IMR-90 (cell line): Measurements from ENCODE around the gene ARSJ. TPM values are rescaled to one million over a fixed set of nuclear protein-coding genes. Genes with fewer than 3 reads are reported as not detected.

Experiments
- ATAC-seq: fragments of 200-7000 bp; cut with Tn5 transposase; 2 replicates; pipeline ENCODE4 v1.9.1; 2020; ENCODE audit warnings: low read depth, mild to moderate bottlenecking, moderate library complexity
- BruUV-seq: library from RNA; stranded (reverse); fragments of 400-500 nt; replicated peaks from 2 replicates; lab custom pipeline; 2021; lab: Mats Ljungman, UMichigan
- CTCF ChIA-PET: fragments of 300-600 bp; formaldehyde crosslinking; extraction: SDS; loops from one replicate; lab custom pipeline; 2021; ENCODE audit warnings: antibody characterized with exemption; lab: Yijun Ruan, JAX
- POLR2A ChIA-PET: fragments of 300-600 bp; sonication (Branson Sonifier 250); formaldehyde crosslinking; loops from one replicate; lab custom pipeline; 2022; ENCODE audit warnings: antibody characterized with exemption; ENCODE audit not compliant: unreplicated experiment; lab: Charles Lee
- DNase-seq: peaks from one replicate; pipeline ENCODE4 v3.0.0; 2013
- H2AFZ ChIP-seq: replicated peaks from 2 replicates; pipeline ENCODE3; 2013; ENCODE audit warnings: low read length, mild to moderate bottlenecking; ENCODE audit not compliant: poor library complexity
- H2AK5ac ChIP-seq: 2 replicates; pipeline ENCODE4 v1.6.1; 2013; ENCODE audit warnings: low read depth, low read length, inconsistent platforms
- H2AK9ac ChIP-seq: replicated peaks from 2 replicates; pipeline ENCODE3; 2013; ENCODE audit warnings: mild to moderate bottlenecking, low read depth, low read length, moderate library complexity; ENCODE audit not compliant: poor library complexity
- H2BK120ac ChIP-seq: 2 replicates; pipeline ENCODE4 v1.6.1; 2013; ENCODE audit warnings: low read depth, low read length, inconsistent platforms
- H2BK15ac ChIP-seq: 3 replicates; pipeline ENCODE4 v1.6.1; 2013; ENCODE audit warnings: low read depth, low read length, inconsistent platforms
- H2BK20ac ChIP-seq: 2 replicates; pipeline ENCODE4 v1.6.1; 2013; ENCODE audit warnings: low read depth, mild to moderate bottlenecking, inconsistent platforms, low read length, moderate library complexity
- H2BK5ac ChIP-seq: 2 replicates; pipeline ENCODE4 v1.6.1; 2013; ENCODE audit warnings: mild to moderate bottlenecking, low read depth, low read length, inconsistent platforms; ENCODE audit not compliant: poor library complexity, severe bottlenecking
- H3K14ac ChIP-seq: replicated peaks from 2 replicates; pipeline ENCODE4 v1.6.1; 2013; ENCODE audit warnings: low read depth, low read length, inconsistent platforms
- H3K18ac ChIP-seq: 2 replicates; pipeline ENCODE4 v1.6.1; 2013; ENCODE audit warnings: low read depth, low read length, control low read depth
- H3K23ac ChIP-seq: 2 replicates; pipeline ENCODE4 v1.6.1; 2013; ENCODE audit warnings: low read depth, low read length, inconsistent platforms
- H3K27ac ChIP-seq: 2 replicates; pipeline ENCODE4 v1.5.1; 2013; ENCODE audit warnings: mild to moderate bottlenecking, control low read depth, low read length; ENCODE audit not compliant: insufficient read depth
- H3K27me3 ChIP-seq: 2 replicates; pipeline ENCODE4 v1.6.1; 2013; ENCODE audit warnings: low read length; ENCODE audit not compliant: control insufficient read depth, insufficient read depth
- H3K36me3 ChIP-seq: 2 replicates; pipeline ENCODE4 v1.6.1; 2013; ENCODE audit warnings: low read length, mixed read lengths; ENCODE audit not compliant: control insufficient read depth, insufficient read depth
- H3K4ac ChIP-seq: 2 replicates; pipeline ENCODE4 v1.6.1; 2013; ENCODE audit warnings: low read depth, low read length, inconsistent platforms
- H3K4me1 ChIP-seq: 2 replicates; pipeline ENCODE4 v1.6.1; 2013; ENCODE audit warnings: low read length, mixed read lengths; ENCODE audit not compliant: control insufficient read depth, insufficient read depth
- H3K4me2 ChIP-seq: 2 replicates; pipeline ENCODE4 v1.6.1; 2013; ENCODE audit warnings: low read depth, mild to moderate bottlenecking, control low read depth, low read length, moderate library complexity
- H3K4me3 ChIP-seq: 2 replicates; pipeline ENCODE4 v1.5.1; 2013; ENCODE audit warnings: low read depth, mild to moderate bottlenecking, control low read depth, low read length, moderate library complexity; ENCODE audit not compliant: insufficient read depth
- H3K56ac ChIP-seq: 2 replicates; pipeline ENCODE4 v1.6.1; 2013; ENCODE audit warnings: low read length, inconsistent platforms; ENCODE audit not compliant: insufficient read depth; ENCODE audit errors: extremely low read depth
- H3K79me1 ChIP-seq, 2 experiments: 2 replicates each; pipeline ENCODE4 v1.6.1; 2013; ENCODE audit warnings: low read length in 2 of 2, inconsistent platforms in 1 of 2, low read depth in 1 of 2
- H3K9ac ChIP-seq: 2 replicates; pipeline ENCODE4 v1.6.1; 2013; ENCODE audit warnings: low read depth, low read length, control low read depth
- H3K9me1 ChIP-seq: 2 replicates; pipeline ENCODE4 v1.6.1; 2013; ENCODE audit warnings: low read length, inconsistent platforms; ENCODE audit not compliant: insufficient read depth
- H3K9me3 ChIP-seq: 2 replicates; pipeline ENCODE4 v1.6.1; 2013; ENCODE audit warnings: low read length; ENCODE audit not compliant: control insufficient read depth, insufficient read depth
- H4K20me1 ChIP-seq: 2 replicates; pipeline ENCODE4 v1.6.1; 2013; ENCODE audit warnings: low read length, inconsistent platforms; ENCODE audit not compliant: insufficient read depth
- H4K5ac ChIP-seq: 2 replicates; pipeline ENCODE4 v1.6.1; 2013; ENCODE audit warnings: mild to moderate bottlenecking, low read depth, low read length, control low read depth
- H4K8ac ChIP-seq, 2 experiments: 2 replicates each; pipeline ENCODE4 v1.6.1; 2013; ENCODE audit warnings: low read depth in 2 of 2, low read length in 2 of 2, control low read depth in 1 of 2, inconsistent platforms in 1 of 2
- H4K91ac ChIP-seq: 2 replicates; pipeline ENCODE4 v1.6.1; 2013; ENCODE audit warnings: low read depth, low read length, inconsistent platforms; ENCODE audit not compliant: insufficient read depth
- BHLHE40 ChIP-seq: fragments of 150-350 bp; IDR thresholded peaks from 2 replicates; pipeline ENCODE4 v1.6.1; 2016; ENCODE audit warnings: mild to moderate bottlenecking, low read depth, low read length
- CEBPB ChIP-seq: IDR thresholded peaks from 2 replicates; pipeline ENCODE4 v1.6.1; 2012; ENCODE audit warnings: low read depth, low read length, improper control_type of control experiment
- CHD1 ChIP-seq: IDR thresholded peaks from 2 replicates; pipeline ENCODE4 v1.6.1; 2012; ENCODE audit warnings: low read depth, low read length, improper control_type of control experiment
- CTCF ChIP-seq: conservative IDR thresholded peaks from 2 replicates; pipeline ENCODE4 v1.5.1; 2012; ENCODE audit warnings: mild to moderate bottlenecking, low read depth, low read length, improper control_type of control experiment
- ELK1 ChIP-seq: fragments of 150-350 bp; IDR thresholded peaks from 2 replicates; pipeline ENCODE4 v1.6.1; 2016; ENCODE audit warnings: low read depth, mild to moderate bottlenecking, low read length, moderate library complexity, borderline replicate concordance
- FOS ChIP-seq: fragments of 150-350 bp; IDR thresholded peaks from 2 replicates; pipeline ENCODE4 v1.6.1; 2016; ENCODE audit warnings: low read depth, low read length
- MAFK ChIP-seq: IDR thresholded peaks from 2 replicates; pipeline ENCODE4 v1.6.1; 2012; ENCODE audit warnings: low read depth, low read length, improper control_type of control experiment
- MAZ ChIP-seq: IDR thresholded peaks from 2 replicates; pipeline ENCODE4 v1.6.1; 2012; ENCODE audit warnings: low read depth, mild to moderate bottlenecking, low read length, improper control_type of control experiment, moderate library complexity, borderline replicate concordance
- MXI1 ChIP-seq: IDR thresholded peaks from 2 replicates; pipeline ENCODE4 v1.6.1; 2012; ENCODE audit warnings: low read depth, mild to moderate bottlenecking, low read length, moderate library complexity, borderline replicate concordance
- NFE2L2 ChIP-seq: fragments of 150-350 bp; IDR thresholded peaks from 2 replicates; pipeline ENCODE4 v1.6.1; 2016; ENCODE audit warnings: low read depth, mild to moderate bottlenecking, low read length
- POLR2A ChIP-seq: IDR thresholded peaks from 2 replicates; pipeline ENCODE4 v1.6.1; 2012; ENCODE audit warnings: mild to moderate bottlenecking, low read depth, low read length
- RAD21 ChIP-seq: IDR thresholded peaks from 2 replicates; pipeline ENCODE4 v1.6.1; 2012; ENCODE audit warnings: low read length, improper control_type of control experiment
- RCOR1 ChIP-seq: IDR thresholded peaks from 2 replicates; pipeline ENCODE4 v1.6.1; 2012; ENCODE audit warnings: mild to moderate bottlenecking, low read length, improper control_type of control experiment; ENCODE audit not compliant: insufficient replicate concordance
- RFX5 ChIP-seq: IDR thresholded peaks from 2 replicates; pipeline ENCODE4 v1.8.0; 2012; ENCODE audit warnings: low read depth, mild to moderate bottlenecking, low read length, moderate library complexity
- SMC3 ChIP-seq: fragments of 150-350 bp; IDR thresholded peaks from 2 replicates; pipeline ENCODE4 v1.6.1; 2016; ENCODE audit warnings: low read depth, mild to moderate bottlenecking, antibody characterized with exemption, low read length, moderate library complexity
- USF2 ChIP-seq: fragments of 150-350 bp; IDR thresholded peaks from 2 replicates; pipeline ENCODE4 v1.6.1; 2017; ENCODE audit warnings: mild to moderate bottlenecking, antibody characterized with exemption, low read length, low read depth
- WGBS, 2 experiments: methylation state at CpG; one replicate each; pipeline versions ENCODE4 v1.1.5 to v1.1.7; 2013; ENCODE audit warnings: missing lambda C conversion rate in 2 of 2; ENCODE audit not compliant: insufficient read length in 1 of 2; ENCODE audit errors: extremely low coverage in 2 of 2; 5-methylcytosine and 5-hydroxymethylcytosine counted together
- dilution Hi-C: fragments of 300-500 bp; cut with HindIII; formaldehyde crosslinking; loops from one replicate; pipeline ENCODE4 v1.14.3; 2018; ENCODE audit warnings: low sequenced_read_pairs; ENCODE audit not compliant: unreplicated experiment
- in situ Hi-C: fragments of 300-500 bp; cut with MboI; formaldehyde crosslinking; loops from 3 replicates; pipeline ENCODE4 v1.14.3; 2019; ENCODE audit warnings: low sequenced_read_pairs, inconsistent platforms, mixed read lengths
- intact Hi-C: fragments of 100-400 bp; cut with micrococcal nuclease; formaldehyde crosslinking; loops from 2 replicates; pipeline ENCODE4 v1.10.0; 2022
- polyA plus RNA-seq, 3 experiments: library from polyadenylated mRNA; depleted of rRNA; stranded (reverse); fragments of >200 nt; gene quantifications; 2 replicates each; pipeline ENCODE4 v1.2.3, GENCODE V29; 2012; ENCODE audit warnings: low replicate concordance in 1 of 3
- total RNA-seq: library from RNA; depleted of rRNA; stranded (reverse); fragments of >200 nt; gene quantifications from 2 replicates; pipeline ENCODE4 v1.2.3, GENCODE V29; 2012

Gene ARSJ
- total and polyA plus RNA-seq, 2 of the 4 experiments (the other 2 are of a cell fraction) = 47.7 to 143 TPM

GRCh38 chr4:113904877-113905276 lies 74.6 kb downstream of the ARSJ start:
- dilution Hi-C loops = no loop called here
- H3K4ac ChIP-seq = no peak overlapping the region
- no peak overlapping the region for H3K23ac ChIP-seq
- in situ Hi-C loops = no loop called here
- peaks cover 3% of the 10 kb centered on the region for H3K4me1 ChIP-seq
- H3K56ac ChIP-seq = no peak overlapping the region
- H4K5ac ChIP-seq = no peak overlapping the region
- intact Hi-C loops = loop anchor here (10.0 kb wide), 1 partner anchor 470 kb away; no protein-coding TSS in a partner anchor
- H2BK5ac ChIP-seq = no peak overlapping the region
- H3K4me2 ChIP-seq = no peak overlapping the region
- no peak overlapping the region for H3K27ac ChIP-seq
- no peak overlapping the region for H4K8ac ChIP-seq
- no peak overlapping the region for H2BK120ac ChIP-seq
- H4K91ac ChIP-seq = no peak overlapping the region
- TF ChIP-seq MAZ (no peak), CEBPB (no peak), POLR2A (no peak), FOS (no peak), ELK1 (no peak), MXI1 (no peak), RCOR1 (no peak), CHD1 (no peak), RAD21 (no peak), MAFK (no peak), SMC3 (no peak), RFX5 (no peak), NFE2L2 (no peak), CTCF (no peak), USF2 (no peak), BHLHE40 (no peak)
- ATAC-seq = no peak
- H3K14ac ChIP-seq = no peak overlapping the region
- no peaks in the 10 kb centered on the region for H3K27me3 ChIP-seq
- no peak overlapping the region for H2BK20ac ChIP-seq
- H3K9me1 ChIP-seq = peaks cover 7% of the 10 kb centered on the region
- H2AFZ ChIP-seq = no peak overlapping the region
- WGBS, 2 experiments = no CpG with 5 or more reads among the region's 1 CpG
- BruUV-seq = no TSS peak
- no peak overlapping the region for H3K9ac ChIP-seq
- no peaks in the 10 kb centered on the region for H3K9me3 ChIP-seq
- no peak overlapping the region for H2BK15ac ChIP-seq
- H3K4me3 ChIP-seq = no peak overlapping the region
- H3K79me1 ChIP-seq = peaks cover 19 to 47% of the 10 kb centered on the region in 2 experiments
- ChIA-PET POLR2A (no interaction called here), CTCF (no interaction called here)
- peaks cover 24% of the 10 kb centered on the region for H3K36me3 ChIP-seq
- no peak overlapping the region for H2AK5ac ChIP-seq
- DNase-seq = no peak
- no peaks in the 10 kb centered on the region; the same call in 1 of the 2 replicates for H4K20me1 ChIP-seq
- H2AK9ac ChIP-seq = no peak overlapping the region
- H3K18ac ChIP-seq = no peak overlapping the region
